ENCODE data around the gene CEP97.
"Not testable (repeated sequence)": the region's sequence is repeated elsewhere in the genome, so short reads cannot be mapped to it uniquely, and the experiment has no call there.

Gene CEP97

DNA sequence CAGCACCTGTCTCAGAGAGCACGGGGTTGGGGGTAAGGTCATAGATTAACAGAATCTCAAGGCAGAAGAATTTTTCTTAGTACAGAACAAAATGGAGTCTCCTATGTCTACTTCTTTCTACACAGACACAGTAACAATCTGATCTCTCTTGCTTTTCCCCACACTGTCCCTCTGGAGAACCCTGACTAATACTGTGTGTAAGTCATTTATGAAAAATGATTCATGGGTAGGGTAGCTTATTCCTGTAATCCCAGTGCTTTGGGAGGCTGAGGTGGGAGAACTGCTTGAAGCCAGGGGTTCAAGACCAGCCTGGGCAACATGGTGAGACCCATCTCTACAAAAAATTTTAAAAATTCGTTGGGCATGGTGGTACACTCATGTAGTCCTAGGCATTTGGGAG lies 19.8 kb upstream of the CEP97 start:
- not testable (repeated sequence) for DNase-seq

DNA sequence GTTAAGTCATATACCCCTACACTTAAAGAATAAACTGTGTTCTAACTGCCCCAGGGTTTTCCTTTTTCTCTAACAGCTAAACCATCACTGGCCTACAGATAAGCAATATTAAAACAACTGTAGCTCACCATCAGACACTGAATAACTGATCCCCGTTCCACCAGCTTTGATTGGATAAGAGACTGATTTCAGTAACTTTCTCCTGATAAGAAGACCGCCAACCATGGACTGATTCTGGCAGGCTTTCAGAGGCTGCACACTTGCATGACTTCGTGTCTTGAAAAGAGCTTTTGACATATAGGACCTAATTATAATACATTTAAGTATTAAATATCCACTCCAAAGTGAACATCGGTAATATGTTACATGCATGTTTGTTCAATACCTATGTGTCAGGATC lies 15.3 kb upstream of the CEP97 start:
- DNase-seq: no peak

DNA sequence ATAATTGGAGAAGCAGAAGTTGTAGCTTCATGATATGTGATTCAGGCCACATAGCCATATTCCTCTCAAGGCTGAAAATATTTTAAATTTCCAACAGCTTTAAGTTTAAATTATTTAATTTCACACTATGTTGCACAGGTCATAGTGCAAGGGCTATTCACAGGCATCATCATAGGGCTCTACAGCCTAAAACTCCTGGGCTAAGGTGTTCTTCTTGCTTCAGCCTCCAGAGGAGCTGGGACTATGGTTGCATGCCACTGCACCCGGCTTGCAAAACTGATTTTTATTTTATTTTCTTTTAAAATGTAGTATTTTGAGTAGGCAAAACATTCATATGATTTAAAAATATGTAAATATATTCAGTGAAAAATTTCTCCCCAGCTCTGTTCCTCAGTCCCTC lies 6.0 kb upstream of the CEP97 start:
- DNase-seq: no peak

DNA sequence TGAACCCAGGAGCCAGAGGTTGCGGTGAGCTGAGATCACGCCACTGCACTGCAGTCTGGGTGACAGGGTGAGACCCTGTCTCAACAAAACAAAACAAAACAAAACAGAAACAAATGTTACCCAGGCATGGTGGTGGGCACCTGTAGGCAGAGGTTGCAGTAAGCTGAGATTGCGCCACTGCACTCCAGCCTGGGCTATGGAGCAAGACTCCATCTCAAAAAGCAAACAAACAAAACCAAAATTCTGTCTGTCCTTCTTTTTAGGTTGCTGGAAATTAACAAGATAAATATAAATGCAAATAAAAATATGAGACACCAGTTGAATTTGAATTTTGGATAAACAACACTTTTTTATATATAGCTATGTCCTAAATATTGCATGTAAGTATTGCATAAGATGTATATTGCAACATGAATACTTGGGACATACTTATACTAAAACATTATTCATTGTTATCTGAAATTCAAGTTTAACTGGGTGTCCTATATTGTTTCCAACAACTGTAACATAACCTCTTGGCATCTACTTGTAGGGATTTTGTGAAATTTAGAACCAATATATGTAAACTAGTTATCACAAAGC lies 4.7 kb upstream of the CEP97 start:
- DNase-seq: no peak

DNA sequence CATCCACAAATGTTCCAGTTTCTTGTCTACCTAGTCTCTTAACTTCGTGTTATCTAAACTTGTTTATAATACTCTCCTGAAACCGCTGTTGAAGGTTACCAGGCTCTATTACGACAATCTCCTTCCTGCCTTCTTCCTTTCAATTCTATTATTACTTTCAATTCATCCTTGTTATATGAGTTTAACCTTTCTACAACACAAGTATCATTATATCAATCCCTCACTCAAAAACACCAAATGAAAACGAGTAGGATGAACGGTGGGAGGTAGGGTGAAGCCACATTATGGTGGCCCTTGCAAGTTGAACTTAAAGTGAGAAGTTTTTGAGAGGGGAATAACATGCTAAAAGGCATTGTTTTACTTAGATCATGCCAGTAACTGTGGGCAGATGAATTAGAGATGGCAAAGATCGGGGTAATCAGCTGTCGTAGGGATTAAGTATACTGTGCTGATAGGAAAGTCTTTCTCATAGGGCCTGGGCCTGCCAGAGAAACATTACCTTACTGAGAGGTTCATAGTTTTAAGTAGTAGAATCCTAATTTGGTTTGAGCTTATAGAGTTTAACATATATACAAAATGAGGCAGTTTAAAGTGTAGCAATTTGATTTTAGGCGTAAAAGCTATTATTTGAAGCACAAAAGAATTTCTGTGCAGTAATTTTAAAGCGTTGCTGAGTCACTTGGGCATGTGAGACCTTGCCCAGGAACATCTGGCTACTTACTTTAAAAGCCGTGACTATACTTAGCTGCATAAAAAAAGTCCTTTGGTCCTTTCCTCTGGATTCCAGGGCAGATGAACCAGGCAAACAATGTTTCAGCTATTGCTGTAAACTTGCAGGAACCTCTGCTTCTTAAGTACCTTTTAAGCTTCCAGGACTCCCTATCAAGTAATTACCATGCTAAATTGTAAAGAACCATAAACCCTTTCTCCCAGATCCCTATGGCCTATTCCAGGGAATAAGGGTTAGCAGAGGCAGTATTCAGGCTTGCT lies 3.3 kb upstream of the CEP97 start:
- no peak for DNase-seq

DNA sequence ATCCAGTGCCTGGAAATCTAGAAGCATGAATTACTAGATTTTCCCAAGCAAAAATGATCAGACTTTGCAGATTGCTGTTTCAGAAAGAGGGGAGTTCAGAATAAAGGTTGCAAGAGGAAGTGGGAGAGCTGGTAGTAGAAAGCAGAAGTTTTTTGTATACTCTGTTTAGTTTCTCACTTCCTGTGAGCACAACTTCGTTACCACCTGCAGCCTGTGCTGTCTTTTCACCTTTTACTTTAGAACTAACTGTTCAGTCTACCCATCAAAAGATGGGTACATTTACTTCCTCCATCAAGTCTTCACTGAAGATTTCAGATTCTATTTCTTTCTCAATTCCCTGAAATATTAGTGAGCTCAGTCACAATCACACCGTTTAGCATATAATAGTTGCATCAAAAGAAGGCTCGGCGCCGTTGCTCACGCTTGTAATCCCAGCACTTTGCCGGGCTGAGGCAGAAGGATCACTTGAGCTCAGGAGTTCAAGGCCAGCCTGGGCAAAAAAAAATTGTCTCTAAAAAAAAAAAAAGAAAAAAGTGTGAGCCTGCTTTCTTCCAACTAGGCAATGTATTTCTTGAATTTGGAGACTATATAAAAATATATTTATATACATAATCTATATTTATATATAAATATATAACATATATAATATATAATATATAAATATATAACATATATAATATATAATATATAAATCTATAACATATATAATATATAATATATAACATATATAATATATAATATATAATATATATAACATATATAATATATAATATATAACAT lies 1.8 kb upstream of the CEP97 start:
- DNase-seq: no peak

DNA sequence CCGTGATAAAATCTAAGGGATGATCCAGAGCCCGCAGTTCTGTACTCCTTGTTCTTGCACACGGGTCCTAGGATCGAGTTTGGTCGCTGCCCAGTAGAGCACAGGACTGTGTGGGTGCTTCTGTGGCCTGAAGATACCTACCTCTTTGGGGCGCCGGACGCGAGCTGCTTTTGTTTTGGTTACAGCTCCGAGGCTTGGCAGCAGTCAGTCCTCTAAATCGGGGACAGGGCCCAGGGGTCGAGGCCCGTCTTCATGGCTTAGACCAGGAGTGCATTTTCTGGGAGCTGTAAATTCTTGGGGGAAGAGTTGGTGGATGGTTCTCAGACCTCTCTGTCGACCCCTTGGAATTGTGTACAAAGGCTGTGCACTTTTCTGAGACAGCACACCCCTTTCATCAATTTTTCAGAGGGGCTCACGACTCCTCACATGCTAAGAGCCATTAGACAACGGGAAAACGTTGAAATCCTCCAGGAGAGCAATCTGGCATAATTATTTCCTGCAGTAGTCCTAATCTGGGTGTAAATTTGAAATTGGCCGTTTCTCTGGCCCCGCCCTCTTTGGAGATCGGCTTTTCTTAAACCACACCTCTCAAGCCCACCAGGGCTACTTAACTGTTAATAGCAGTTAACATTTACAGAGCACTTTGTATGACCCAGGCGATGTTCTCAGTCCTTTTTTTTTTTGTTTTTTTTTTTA lies 928 bp downstream of the CEP97 start:
- peak; percentile 7 for DNase-seq

DNA sequence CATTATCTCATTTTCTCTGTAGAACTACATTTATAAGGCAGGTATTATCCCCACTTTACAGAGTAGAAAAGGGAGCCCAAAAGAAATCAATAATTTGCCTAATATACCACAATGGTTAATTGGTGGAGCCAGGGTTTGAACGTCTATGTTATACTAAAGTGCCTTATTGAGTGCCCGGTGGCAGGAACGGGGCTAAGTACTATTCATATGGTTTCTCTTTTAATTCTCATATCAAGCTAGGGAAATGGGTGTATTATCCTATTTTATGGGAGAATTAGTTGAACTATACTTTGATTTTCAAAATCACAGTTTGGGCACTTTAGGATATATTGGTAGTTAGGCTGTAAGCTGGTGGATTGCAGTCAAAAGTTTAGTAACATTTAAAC lies 1.5 kb downstream of the CEP97 start:
- DNase-seq: no peak

DNA sequence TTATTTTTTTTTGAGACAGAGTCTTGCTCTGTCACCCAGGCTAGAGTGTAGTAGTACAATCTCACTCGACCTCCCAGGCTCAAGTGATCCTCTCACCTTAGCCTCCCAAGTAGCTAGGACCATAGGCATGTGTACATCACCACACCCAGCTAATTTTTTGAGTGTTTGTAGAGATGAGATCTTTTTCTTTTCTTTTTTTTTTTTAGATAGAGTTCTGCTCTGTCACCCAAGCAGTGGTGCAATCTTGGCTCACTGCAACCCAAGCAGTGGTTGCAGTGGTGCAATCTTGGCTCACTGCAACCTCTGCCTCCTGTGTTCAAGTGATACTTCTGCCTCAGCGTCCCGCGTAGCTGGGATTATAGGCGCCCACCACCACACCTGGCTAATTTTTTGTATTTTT lies 5.2 kb downstream of the CEP97 start:
- no peak for DNase-seq

DNA sequence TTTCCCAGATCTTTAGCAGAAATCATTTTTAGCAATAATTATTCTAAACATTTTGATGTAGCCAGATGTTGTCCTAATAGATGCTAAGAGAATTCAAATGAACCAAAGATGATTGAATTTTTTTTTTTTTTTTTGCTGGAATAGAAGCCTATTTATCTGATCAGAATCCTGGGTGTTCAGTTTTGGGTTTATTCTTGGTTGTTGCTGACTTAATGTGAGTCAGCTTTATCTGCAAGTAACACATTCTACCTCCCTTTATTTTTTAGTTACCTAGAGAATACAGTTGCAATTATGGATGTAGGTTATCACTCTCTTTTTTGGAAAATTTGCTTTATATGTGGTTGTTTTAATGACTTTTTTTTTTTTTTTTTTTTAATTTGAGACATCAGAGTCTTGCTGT lies 6.4 kb downstream of the CEP97 start:
- no peak for DNase-seq

DNA sequence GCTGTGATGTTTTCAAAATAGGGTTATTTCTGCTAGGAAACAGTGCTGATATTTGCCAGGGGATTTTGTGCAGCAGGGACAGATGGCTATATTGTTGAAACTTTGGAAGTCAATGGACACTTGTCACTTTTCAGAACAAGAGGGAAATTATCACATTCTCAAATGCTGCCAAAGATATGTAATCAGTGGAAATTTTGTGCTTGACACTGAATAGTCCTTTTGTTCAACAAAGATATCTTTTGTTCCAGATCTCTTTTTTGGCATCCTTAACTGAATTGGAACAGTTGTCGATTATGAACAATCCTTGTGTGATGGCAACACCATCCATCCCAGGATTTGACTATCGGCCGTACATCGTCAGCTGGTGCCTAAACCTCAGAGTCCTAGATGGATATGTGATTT lies 7.8 kb downstream of the CEP97 start:
- no peak for DNase-seq

DNA sequence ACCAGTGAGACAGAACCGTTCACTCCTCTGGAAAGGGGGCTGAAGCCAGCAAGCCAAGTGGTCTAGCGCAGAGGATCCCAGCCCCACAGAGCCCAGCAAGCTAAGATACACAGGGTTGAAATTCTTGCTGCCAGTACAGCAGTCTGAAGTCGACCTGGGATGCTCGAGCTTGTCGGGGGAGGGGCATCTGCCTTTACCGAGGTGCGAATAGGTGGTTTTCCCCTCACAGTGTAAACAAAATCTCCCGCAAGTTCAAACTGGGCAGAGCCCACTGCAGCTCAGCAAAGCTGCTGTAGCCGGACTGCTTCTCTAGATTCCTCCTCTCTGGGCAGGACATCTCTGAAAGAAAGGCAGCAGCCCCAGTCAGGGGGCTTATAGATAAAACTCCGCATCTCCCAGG lies 11.4 kb downstream of the CEP97 start:
- no peak for DNase-seq

DNA sequence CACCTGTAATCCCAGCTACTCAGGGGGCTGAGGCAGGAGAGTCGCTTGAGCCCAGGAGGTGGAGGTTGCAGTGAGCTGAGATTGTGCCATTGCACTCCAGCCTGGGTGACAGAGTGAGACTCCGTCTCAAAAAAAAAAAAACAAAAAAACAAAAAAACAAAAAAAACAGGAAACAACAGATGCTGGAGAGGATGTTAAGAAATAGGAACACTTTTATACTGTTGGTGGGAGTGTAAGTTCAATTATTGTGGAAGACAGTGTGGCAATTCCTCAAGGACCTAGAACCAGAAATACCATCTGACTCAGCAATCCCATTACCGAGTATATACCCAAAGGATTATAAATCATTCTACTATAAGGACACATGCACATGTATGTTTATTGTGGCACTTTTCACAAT lies 17.5 kb downstream of the CEP97 start:
- not testable (repeated sequence) for DNase-seq

DNA sequence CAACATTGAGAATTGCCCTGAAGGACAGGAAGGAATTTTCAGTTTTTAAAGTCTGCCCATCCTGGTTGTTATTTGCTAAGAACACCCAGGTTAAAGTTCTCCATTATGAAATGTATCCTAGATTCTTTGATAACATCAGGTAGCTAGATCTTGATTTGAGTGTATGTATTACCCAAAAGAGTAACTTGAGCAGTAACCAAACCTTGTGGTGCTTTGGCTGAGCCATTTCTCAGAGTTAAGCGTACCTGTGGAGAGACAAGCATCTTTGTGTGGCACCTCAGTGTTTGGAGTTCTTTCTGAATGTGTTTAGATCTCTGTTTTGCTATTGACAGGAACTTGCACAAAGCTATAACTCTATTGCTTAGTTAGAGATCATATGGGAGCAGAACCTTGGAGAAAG lies 20.4 kb downstream of the CEP97 start:
- no peak for DNase-seq

DNA sequence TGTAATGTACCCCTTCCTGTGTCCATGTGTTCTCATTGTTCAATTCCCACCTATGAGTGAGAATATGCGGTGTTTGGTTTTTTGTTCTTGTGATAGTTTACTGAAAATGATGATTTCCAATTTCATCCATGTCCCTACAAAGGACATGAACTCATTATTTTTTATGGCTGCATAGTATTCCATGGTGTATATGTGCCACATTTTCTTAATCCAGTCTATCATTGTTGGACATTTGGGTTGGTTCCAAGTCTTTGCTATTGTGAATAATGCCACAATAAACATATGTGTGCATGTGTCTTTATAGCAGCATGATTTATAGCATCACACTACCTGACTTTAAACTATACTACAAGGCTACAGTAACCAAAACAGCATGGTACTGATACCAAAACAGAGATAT lies 21.5 kb downstream of the CEP97 start:
- not testable (repeated sequence) for DNase-seq

DNA sequence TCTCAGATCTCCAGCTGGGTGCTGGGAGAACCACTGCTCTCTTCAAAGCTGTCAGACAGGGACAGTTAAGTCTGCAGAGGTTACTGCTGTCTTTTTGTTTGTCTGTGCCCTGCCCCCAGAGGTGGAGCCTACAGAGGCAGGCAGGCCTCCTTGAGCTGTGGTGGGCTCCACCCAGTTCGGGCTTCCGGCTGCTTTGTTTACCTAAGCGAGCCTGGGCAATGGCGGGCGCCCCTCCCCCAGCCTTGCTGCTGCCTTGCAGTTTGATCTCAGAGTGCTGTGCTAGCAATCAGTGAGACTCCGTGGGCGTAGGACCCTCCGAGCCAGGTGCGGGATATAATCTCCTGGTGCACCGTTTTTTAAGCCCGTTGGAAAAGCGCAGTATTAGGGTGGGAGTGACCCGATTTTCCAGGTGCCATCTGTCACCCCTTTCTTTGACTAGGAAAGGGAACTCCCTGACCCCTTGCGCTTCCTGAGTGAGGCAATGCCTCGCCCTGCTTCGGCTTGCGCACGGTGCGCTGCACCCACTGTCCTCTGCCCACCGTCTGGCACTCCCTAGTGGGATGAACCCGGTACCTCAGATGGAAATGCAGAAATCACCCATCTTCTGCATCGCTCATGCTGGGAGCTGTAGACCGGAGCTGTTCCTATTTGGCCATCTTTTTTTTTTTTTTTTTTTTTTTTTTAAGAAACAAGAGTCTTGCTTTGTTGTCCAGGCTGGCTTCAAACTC lies 29.1 kb downstream of the CEP97 start:
- not testable (repeated sequence) for DNase-seq

DNA sequence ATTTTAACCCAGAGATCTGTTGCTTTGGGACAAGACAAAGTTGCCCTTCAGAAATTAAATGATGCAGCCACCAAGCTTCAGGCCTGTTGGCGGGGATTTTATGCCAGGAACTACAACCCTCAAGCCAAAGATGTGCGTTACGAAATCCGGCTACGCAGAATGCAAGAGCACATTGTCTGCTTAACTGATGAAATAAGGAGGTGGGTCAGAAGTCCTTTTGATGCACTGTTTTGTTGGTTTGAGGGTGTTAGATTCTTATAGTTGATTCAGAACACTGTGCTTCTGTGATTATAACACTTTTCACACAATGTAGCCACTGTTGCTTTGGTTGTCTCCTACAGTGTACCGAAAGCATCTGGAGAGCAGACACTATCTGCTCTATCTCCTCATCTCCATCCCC lies 33.8 kb downstream of the CEP97 start:
- no peak for DNase-seq

DNA sequence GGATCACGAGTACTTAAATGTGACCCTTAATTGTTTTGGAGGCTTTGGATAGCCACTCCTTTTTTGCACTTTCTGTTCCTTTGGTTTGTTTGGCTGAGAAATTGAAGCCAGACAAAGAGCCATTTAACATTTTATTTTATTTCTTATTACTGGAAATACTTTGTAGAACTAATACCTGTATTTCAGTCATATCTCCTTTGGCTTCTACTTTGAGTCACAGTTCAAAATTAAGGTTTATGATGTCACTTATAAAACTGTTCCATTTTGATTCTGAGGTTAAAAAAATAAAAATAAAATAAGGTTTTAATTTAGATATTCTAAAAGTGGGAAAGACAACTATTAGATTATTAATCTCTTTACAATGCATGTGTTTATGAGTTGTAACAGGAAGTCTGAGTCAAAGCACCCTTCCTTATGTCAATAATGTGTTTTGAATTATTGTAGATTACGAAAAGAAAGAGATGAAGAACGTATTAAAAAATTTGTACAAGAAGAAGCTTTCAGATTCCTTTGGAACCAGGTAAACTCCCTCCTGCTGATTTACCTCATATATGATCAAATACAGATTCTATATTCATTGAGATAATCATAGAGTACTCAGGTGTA lies 37.7 kb downstream of the CEP97 start:
- DNase-seq: no peak

DNA sequence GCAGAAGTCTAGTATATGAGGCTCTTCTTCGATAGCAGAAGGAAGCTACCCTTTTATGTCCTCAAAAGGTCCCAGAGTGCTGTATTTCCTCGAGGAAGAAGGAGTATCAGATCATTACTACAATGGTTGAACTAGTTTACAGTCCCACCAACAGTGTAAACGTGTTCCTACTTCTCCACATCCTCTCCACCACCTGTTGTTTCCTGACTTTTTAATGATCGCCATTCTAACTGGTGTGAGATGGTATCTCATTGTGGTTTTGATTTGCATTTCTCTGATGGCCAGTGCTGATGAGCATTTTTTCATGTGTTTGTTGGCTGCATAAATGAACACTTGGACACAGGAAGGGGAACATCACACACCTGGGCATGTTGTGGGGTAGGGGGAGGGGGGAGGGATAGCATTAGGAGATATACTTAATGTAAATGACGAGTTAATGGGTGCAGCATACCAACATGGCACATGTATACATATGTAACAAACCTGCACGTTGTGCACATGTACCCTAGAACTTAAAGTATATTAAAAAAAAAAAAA lies 53.4 kb downstream of the CEP97 start:
- not testable (repeated sequence) for DNase-seq

DNA sequence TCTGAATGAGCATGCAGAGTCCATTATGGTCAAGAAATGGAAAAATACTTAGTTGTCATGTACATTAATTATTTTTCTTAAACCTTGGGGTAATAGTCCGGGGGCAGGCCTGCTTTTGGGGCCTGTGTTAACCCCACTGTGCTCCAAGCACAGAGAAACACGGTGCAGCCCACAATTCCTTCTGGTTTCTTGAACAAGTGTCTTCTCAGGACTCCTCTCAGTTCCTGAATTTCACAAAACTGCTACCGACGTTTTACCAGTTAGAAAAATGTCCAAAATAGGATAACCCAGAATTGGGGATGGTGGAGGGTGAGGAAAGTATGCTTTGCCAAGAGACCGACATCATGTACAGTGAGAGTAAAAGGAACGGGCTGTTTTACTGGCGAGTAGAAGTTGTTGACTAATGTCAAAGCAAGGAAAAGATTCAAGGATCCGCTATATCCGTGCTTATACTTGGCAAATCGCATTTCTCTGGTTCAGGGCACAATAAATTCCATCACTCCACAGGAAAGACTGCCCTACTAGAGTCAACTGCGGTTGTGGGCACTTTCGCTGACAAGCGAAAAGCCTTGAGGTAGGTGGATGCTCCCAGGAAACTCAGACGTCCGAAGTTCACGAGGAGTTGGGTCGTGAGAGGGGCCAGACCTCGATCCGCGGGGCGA lies 54.1 kb downstream of the CEP97 start:
- no peak for DNase-seq

Data from DMS79 (cell line).